SW480 (cell line): ENCODE measurements around the gene MYO5B.
A peak's percentile ranks its signal among the peaks of the same experiment; 100 is the strongest.

Experiments
- DNase-seq: peaks from one replicate; pipeline ENCODE4 v3.0.0-alpha.2; 2016; ENCODE audit warnings: low spot score

MYO5B gene

GRCh38 chr18:50188652-50189051, 6.3 kb downstream of the MYO5B start:
- no peak for DNase-seq

GRCh38 chr18:50187659-50188058, 7.3 kb downstream of the MYO5B start:
- DNase-seq, result no peak

- DNase-seq, result no peak
These were observed 8.6 kb downstream of the MYO5B start for GRCh38 chr18:50186385-50186784.

- peak; percentile 72 for DNase-seq
These were observed 11.4 kb downstream of the MYO5B start for GRCh38 chr18:50183556-50183955.

GRCh38 chr18:50182511-50182910, 12.4 kb downstream of the MYO5B start:
- no peak for DNase-seq

- DNase-seq, result no peak
These were observed 13.4 kb downstream of the MYO5B start for GRCh38 chr18:50181590-50181989.

GRCh38 chr18:50179465-50179864, 15.5 kb downstream of the MYO5B start:
- DNase-seq, result no peak

GRCh38 chr18:50177294-50177992, 17.5 kb downstream of the MYO5B start:
- DNase-seq, result peak; percentile 3

- no peak for DNase-seq
These were observed 22.6 kb downstream of the MYO5B start for GRCh38 chr18:50172367-50172766.

- DNase-seq, result no peak
These were observed 23.5 kb downstream of the MYO5B start for GRCh38 chr18:50171406-50171805.

- DNase-seq, result no peak
These were observed 24.9 kb downstream of the MYO5B start for GRCh38 chr18:50170004-50170403.

- DNase-seq, result no peak
These were observed 25.8 kb downstream of the MYO5B start for GRCh38 chr18:50169149-50169548.

- DNase-seq, result no peak
These were observed 27.0 kb downstream of the MYO5B start for GRCh38 chr18:50167966-50168365.

- no peak for DNase-seq
These were observed 28.0 kb downstream of the MYO5B start for GRCh38 chr18:50166901-50167300.

- DNase-seq, result no peak
These were observed 31.4 kb downstream of the MYO5B start for GRCh38 chr18:50163505-50163904.

- no peak for DNase-seq
These were observed 32.3 kb downstream of the MYO5B start for GRCh38 chr18:50162486-50163304.

- no peak for DNase-seq
These were observed 33.2 kb downstream of the MYO5B start for GRCh38 chr18:50161597-50162205.

GRCh38 chr18:50159654-50160046, 35.3 kb downstream of the MYO5B start:
- DNase-seq, result no peak

- no peak for DNase-seq
These were observed 35.9 kb downstream of the MYO5B start for GRCh38 chr18:50158866-50159653.

- no peak for DNase-seq
These were observed 39.5 kb downstream of the MYO5B start for GRCh38 chr18:50155406-50155805.

- no peak for DNase-seq
These were observed 40.5 kb downstream of the MYO5B start for GRCh38 chr18:50154420-50154819.

GRCh38 chr18:50152900-50153299, 42.0 kb downstream of the MYO5B start:
- no peak for DNase-seq
